Upper lobe of right lung (tissue), 1 donor: ENCODE data around the gene SNX30. TPM values are rescaled to one million over a fixed set of nuclear protein-coding genes. Genes with fewer than 3 reads are reported as not detected.

Experiments
- ATAC-seq: fragments of 200-7000 bp; cut with Tn5 transposase; one replicate; pipeline ENCODE4 v1.9.1; 2020; ENCODE audit warnings: mild to moderate bottlenecking, moderate library complexity
- DNase-seq: peaks from one replicate; pipeline ENCODE4 v3.0.0-alpha.2; 2020
- H3K27ac ChIP-seq: fragments of 200-600 bp; one replicate; pipeline ENCODE4 v1.8.0; 2022
- H3K27me3 ChIP-seq: fragments of 200-600 bp; one replicate; pipeline ENCODE4 v1.8.0; 2022; ENCODE audit warnings: mild to moderate bottlenecking
- H3K36me3 ChIP-seq: fragments of 200-600 bp; one replicate; pipeline ENCODE4 v1.8.0; 2022
- H3K4me1 ChIP-seq: fragments of 200-600 bp; one replicate; pipeline ENCODE4 v1.8.0; 2022
- H3K4me3 ChIP-seq: fragments of 200-600 bp; one replicate; pipeline ENCODE4 v1.8.0; 2022; ENCODE audit warnings: mild to moderate bottlenecking
- H3K9me3 ChIP-seq: fragments of 200-600 bp; one replicate; pipeline ENCODE4 v1.8.0; 2022
- intact Hi-C: fragments of 100-400 bp; cut with DNase I; formaldehyde crosslinking; loops from one replicate; pipeline ENCODE4 v1.11.0; 2022
- total RNA-seq: library from RNA; stranded (reverse); fragmentation: NEBNext Ultra II Directional; extraction: Animal tissue kit (Norgen Biotek cat#: 25700); gene quantifications from one replicate; pipeline ENCODE4 v1.2.1, GENCODE V29; 2021
- TF ChIP-seq, protein P1 (sequence below): fragments of 200-600 bp; IDR thresholded peaks from one replicate; pipeline ENCODE4 v1.8.0; 2022; ENCODE audit warnings: antibody characterized with exemption
- donor health status: DM: no; HTN: yes; CAD: no; lungs with severe emphysema.

Gene SNX30
- total RNA-seq, 1 donor from 2014 or later: 76.3 TPM

DNA sequence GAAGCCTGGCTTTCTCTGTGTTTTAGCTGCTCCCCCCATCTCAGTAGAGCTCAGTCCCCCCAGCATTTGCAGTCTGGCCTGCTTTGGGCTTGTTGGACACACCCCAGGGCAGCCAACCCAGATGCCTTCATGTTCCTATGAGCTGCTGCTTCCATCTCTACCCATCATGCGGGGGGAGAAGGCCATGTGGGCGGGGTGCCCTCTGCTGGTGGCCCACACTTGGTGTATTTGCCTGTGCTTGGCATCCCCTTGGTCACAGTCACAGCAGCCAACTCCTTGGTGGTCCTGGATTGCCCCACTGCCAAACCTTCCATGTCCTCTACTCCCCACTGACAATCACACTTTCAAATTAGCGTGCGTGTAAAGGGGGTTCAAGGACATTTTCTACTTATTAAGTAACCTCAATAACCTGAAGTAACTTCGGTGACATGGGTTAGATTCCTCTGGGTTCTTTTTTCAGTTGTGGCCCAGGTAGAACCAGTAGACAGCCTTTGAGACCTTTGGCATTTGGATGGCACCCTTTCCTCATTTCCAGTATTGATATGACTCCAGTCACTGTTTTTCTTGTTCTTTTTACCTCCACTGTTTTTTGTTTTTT lies 42.8 kb downstream of the SNX30 start:
- intact Hi-C loops: no loop called here
- H3K27me3 ChIP-seq: no peaks in the 10 kb centered on the region
- no peak overlapping the region for H3K4me3 ChIP-seq
- peaks cover 17% of the 10 kb centered on the region for H3K4me1 ChIP-seq
- ATAC-seq: peak; percentile 92
- no peak overlapping the region for H3K27ac ChIP-seq
- TF ChIP-seq, protein P1, sequence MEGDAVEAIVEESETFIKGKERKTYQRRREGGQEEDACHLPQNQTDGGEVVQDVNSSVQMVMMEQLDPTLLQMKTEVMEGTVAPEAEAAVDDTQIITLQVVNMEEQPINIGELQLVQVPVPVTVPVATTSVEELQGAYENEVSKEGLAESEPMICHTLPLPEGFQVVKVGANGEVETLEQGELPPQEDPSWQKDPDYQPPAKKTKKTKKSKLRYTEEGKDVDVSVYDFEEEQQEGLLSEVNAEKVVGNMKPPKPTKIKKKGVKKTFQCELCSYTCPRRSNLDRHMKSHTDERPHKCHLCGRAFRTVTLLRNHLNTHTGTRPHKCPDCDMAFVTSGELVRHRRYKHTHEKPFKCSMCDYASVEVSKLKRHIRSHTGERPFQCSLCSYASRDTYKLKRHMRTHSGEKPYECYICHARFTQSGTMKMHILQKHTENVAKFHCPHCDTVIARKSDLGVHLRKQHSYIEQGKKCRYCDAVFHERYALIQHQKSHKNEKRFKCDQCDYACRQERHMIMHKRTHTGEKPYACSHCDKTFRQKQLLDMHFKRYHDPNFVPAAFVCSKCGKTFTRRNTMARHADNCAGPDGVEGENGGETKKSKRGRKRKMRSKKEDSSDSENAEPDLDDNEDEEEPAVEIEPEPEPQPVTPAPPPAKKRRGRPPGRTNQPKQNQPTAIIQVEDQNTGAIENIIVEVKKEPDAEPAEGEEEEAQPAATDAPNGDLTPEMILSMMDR: peak; percentile 65
- H3K36me3 ChIP-seq: no peaks in the 10 kb centered on the region
- DNase-seq: peak; percentile 83
- H3K9me3 ChIP-seq: no peaks in the 10 kb centered on the region

DNA sequence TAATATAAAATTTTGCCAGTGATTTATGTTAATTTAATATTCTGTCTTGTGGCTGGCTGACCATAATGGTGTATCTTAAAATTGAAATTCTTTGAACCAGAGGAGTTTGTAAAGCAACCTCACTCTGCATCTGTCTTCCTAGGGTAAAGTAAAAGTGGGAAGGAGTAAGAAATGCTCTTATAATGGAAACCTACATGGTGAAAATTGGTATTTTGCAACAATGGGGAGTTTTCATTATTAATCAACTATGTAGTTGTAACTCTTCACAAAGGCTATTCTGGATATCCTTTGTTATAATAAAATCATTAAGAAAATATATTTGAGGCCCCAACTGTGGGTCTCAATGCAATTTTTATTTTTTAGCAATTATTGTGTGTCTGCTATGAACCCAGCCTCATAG lies 44.2 kb downstream of the SNX30 start:
- TF ChIP-seq, protein P1: no peak
- Histone ChIP-seq H3K4me3 (no peak overlapping the region), H3K27me3 (no peaks in the 10 kb centered on the region), H3K9me3 (no peaks in the 10 kb centered on the region), H3K4me1 (peaks cover 6% of the 10 kb centered on the region), H3K27ac (no peak overlapping the region), H3K36me3 (no peaks in the 10 kb centered on the region)
- intact Hi-C loops: no loop called here
- ATAC-seq (no peak), DNase-seq (no peak)

DNA sequence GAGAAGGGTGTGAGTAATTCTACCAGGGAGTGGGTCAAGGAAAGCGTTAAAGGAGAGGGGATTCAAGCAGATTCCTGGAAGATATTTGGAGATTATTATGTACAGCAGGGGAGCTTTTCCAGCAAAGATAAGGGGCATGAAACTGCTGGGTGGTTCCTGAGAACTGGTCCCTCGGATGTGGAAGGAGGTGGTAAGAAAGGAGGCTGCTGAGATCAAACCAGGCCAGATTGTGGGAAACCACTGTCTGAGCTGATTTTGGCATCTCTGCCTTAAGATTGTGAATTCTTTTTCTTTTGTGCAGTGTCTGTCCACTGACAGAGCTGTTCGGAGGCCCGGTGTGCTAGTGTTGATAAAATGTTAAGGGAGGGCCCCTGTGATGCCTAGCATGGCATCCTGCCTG lies 45.4 kb downstream of the SNX30 start:
- H3K4me3 ChIP-seq: no peak overlapping the region
- peaks cover 4% of the 10 kb centered on the region for H3K4me1 ChIP-seq
- H3K27me3 ChIP-seq: no peaks in the 10 kb centered on the region
- TF ChIP-seq, protein P1: no peak
- no peaks in the 10 kb centered on the region for H3K9me3 ChIP-seq
- H3K36me3 ChIP-seq: no peaks in the 10 kb centered on the region
- intact Hi-C loops: no loop called here
- no peak overlapping the region for H3K27ac ChIP-seq
- DNase-seq (no peak), ATAC-seq (peak; percentile 42)

DNA sequence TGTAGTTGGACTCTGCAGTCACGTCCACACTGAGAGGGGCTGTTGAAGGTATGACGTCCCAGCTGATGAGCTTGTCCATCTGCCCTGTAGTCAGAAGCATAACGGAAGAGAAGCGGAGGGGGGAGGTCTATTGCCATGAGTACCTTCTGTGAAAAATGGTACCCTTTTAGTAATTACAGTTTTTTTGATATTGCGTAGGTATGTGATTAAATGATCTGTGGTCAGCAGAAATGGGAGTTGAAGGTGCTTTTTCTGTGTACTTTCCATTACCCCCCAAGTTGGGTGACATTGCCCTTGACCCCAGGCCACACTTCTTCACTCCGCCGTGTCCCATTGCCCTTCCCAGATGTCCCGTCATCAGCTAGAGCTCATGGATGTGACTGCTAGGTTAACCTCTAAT lies 45.9 kb downstream of the SNX30 start:
- Histone ChIP-seq H3K9me3 (no peaks in the 10 kb centered on the region), H3K27ac (no peak overlapping the region), H3K27me3 (no peaks in the 10 kb centered on the region), H3K4me1 (peaks cover 4% of the 10 kb centered on the region), H3K4me3 (no peak overlapping the region), H3K36me3 (no peaks in the 10 kb centered on the region)
- no peak for DNase-seq
- TF ChIP-seq, protein P1: no peak
- intact Hi-C loops: no loop called here
- ATAC-seq: no peak

DNA sequence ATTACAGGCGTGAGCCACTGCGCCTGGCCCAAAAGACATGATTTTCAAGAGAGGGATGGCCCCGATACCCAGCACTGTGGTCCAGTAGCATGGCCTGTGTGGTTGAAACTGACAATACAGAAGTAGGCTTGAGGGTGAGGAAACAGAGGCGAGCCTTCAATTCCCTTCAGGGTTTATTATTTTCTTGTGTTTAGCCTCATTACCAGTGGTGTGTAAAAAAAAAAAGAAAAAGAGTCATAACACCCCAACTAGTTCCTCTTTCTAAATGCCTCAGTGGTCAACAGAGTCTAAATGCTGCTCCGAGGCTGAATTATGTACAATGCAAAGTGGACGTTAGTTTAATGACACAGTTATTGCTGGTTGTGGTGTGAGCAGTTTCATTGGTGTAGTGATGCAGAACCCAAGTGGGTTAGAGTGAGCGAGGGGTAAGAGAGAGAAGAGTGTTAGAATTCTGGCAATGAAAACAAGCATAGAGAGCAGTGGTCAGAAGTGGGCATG lies 58.8 kb downstream of the SNX30 start:
- no peaks in the 10 kb centered on the region for H3K9me3 ChIP-seq
- intact Hi-C loops: no loop called here
- TF ChIP-seq, protein P1: no peak
- no peak for DNase-seq
- H3K4me3 ChIP-seq: no peak overlapping the region
- peak overlapping the region; percentile 59 for H3K27ac ChIP-seq
- no peaks in the 10 kb centered on the region for H3K27me3 ChIP-seq
- peaks cover 8% of the 10 kb centered on the region for H3K36me3 ChIP-seq
- ATAC-seq: peak; percentile 83
- H3K4me1 ChIP-seq: peaks cover 23% of the 10 kb centered on the region

DNA sequence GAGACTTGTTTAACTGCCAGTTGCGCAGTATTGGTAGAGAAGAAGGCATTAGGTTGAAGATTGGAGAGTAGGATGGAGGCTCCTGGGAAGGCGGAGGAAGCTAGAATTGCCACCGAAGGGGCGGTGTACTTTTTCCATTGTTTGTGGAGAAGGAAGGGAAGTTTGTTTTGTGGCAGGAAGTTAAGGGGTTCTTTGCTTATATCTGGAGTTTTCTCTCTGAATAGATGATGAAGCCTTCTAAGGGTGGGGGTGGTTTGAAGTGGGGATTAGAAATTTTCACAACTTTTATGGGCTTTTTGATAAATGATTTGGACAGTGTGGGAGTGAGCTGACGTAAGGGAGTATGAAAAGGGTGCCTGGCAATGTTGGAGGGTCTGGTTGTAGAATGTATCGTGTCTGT lies 59.3 kb downstream of the SNX30 start:
- Histone ChIP-seq H3K27ac (peak overlapping the region; percentile 59), H3K36me3 (peaks cover 8% of the 10 kb centered on the region), H3K4me1 (peaks cover 23% of the 10 kb centered on the region), H3K9me3 (no peaks in the 10 kb centered on the region), H3K27me3 (no peaks in the 10 kb centered on the region), H3K4me3 (no peak overlapping the region)
- TF ChIP-seq, protein P1: no peak
- intact Hi-C loops: no loop called here
- peak; percentile 28 for ATAC-seq
- no peak for DNase-seq
